ENCODE data around the gene EGFL7. TPM values are rescaled to one million over a fixed set of nuclear protein-coding genes. Genes with fewer than 3 reads are reported as not detected.

The EGFL7 gene
- total and polyA plus RNA-seq, 10 of the 15 experiments (the other 5 are each of a cell fraction or from before 2014, with no cell fraction given) = 0.06 to 0.46 (median 0.19) TPM; not detected in 5

DNA sequence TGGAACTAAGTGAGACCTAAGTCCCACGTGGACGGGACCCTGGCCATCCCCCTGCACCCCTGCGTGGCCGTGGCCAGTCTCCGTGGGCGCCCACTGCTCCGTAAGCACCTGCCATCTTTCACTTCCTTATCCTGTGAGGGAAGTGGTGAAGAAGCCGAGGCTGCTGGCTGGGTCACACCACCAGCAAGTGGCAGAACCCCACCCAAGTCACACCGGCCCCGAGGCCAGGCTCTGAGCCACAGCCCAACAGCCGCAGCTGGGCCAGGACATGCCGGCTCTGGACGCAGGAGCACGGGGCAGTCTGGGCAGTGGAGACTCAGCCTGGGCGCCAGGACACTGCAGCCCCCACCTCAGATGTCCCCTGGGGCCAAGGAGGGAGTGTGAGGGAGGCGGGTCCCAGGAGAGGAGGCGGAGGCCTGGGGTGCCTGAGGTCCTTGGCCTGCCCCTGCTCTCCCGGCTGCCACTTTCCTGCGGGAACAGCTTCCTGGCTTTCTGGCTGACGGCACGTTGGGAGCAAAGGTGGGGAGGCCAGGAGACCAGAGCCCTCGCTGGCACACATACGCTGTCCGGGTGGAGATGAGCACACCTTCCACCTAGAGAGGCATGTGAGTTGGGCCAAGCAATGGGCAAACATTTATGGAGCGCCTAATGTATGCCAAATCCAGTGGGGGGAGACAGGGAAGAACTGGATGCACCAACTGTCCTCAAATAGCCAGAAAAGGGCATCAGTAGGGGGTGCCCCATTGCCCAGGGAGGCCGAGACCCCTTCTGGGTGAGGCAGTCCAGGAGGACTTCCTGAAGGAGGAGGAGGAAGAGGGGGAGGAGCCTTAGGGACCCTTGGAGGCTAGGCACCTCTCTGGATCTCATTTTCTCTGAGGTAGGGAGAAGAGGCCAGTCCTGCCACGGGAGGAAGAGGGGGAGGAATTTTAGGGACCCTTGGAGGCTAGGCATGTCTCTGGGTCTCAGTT is 43.9 kb upstream of the EGFL7 start (continued):
- TF ChIP-seq, protein P1, sequence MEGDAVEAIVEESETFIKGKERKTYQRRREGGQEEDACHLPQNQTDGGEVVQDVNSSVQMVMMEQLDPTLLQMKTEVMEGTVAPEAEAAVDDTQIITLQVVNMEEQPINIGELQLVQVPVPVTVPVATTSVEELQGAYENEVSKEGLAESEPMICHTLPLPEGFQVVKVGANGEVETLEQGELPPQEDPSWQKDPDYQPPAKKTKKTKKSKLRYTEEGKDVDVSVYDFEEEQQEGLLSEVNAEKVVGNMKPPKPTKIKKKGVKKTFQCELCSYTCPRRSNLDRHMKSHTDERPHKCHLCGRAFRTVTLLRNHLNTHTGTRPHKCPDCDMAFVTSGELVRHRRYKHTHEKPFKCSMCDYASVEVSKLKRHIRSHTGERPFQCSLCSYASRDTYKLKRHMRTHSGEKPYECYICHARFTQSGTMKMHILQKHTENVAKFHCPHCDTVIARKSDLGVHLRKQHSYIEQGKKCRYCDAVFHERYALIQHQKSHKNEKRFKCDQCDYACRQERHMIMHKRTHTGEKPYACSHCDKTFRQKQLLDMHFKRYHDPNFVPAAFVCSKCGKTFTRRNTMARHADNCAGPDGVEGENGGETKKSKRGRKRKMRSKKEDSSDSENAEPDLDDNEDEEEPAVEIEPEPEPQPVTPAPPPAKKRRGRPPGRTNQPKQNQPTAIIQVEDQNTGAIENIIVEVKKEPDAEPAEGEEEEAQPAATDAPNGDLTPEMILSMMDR (IDR thresholded peaks at IDR 0.05 in 2 of 3, conservative IDR thresholded peaks at IDR 0.05 in 1 of 3; ENCODE audit: control insufficient read depth in 2 of 3, extremely low read depth in 1 of 3, insufficient read depth in 1 of 3, low read depth in 3 of 3, low read length in 3 of 3) = no peak
- TF ChIP-seq ZZZ3 (IDR thresholded peaks at IDR 0.05; ENCODE audit: control insufficient read depth, insufficient read length, low read depth) = no peak
- TF ChIP-seq ZNF274 (IDR thresholded peaks at IDR 0.05; ENCODE audit: insufficient read depth, insufficient read length) = no peak
- TF ChIP-seq, protein P2, sequence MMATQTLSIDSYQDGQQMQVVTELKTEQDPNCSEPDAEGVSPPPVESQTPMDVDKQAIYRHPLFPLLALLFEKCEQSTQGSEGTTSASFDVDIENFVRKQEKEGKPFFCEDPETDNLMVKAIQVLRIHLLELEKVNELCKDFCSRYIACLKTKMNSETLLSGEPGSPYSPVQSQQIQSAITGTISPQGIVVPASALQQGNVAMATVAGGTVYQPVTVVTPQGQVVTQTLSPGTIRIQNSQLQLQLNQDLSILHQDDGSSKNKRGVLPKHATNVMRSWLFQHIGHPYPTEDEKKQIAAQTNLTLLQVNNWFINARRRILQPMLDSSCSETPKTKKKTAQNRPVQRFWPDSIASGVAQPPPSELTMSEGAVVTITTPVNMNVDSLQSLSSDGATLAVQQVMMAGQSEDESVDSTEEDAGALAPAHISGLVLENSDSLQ (IDR thresholded peaks at IDR 0.05) = no peak
- no peak for TF ChIP-seq POLR2AphosphoS5 (IDR thresholded peaks at IDR 0.05; ENCODE audit: low read length)
- TF ChIP-seq ETV6 (conservative IDR thresholded peaks at IDR 0.05 in 1 of 2, IDR thresholded peaks at IDR 0.05 in 1 of 2; ENCODE audit: borderline replicate concordance in 1 of 2, low read depth in 1 of 2) = no peak
- no peak for TF ChIP-seq RBBP5 (conservative IDR thresholded peaks at IDR 0.05)
- 0 out of 2 replicates have a peak, but pooled peaks have one; percentile 35 for TF ChIP-seq MXI1 (IDR thresholded peaks at IDR 0.05; ENCODE audit: low read depth, low read length)
- peak in 1 of 2 experiments; percentile 82; a peak in 2 of 4 replicates for TF ChIP-seq BHLHE40 (IDR thresholded peaks at IDR 0.05; ENCODE audit: borderline replicate concordance in 1 of 2, low read depth in 2 of 2, low read length in 1 of 2)
- TF ChIP-seq CBX3 (IDR thresholded peaks at IDR 0.05; ENCODE audit: borderline replicate concordance, low read depth) = no peak
- TF ChIP-seq CEBPB (IDR thresholded peaks at IDR 0.05; ENCODE audit: borderline replicate concordance in 1 of 2, low read depth in 2 of 2, low read length in 2 of 2) = no peak
- TF ChIP-seq LARP7 (IDR thresholded peaks at IDR 0.05) = 0 out of 2 replicates have a peak, but pooled peaks have one; percentile 17
- no peak for TF ChIP-seq RB1 (IDR thresholded peaks at IDR 0.05; ENCODE audit: borderline replicate concordance)
- no peak for TF ChIP-seq FOS (IDR thresholded peaks at IDR 0.05; ENCODE audit: borderline replicate concordance, extremely low read depth, insufficient read length)
- TF ChIP-seq, protein P3, sequence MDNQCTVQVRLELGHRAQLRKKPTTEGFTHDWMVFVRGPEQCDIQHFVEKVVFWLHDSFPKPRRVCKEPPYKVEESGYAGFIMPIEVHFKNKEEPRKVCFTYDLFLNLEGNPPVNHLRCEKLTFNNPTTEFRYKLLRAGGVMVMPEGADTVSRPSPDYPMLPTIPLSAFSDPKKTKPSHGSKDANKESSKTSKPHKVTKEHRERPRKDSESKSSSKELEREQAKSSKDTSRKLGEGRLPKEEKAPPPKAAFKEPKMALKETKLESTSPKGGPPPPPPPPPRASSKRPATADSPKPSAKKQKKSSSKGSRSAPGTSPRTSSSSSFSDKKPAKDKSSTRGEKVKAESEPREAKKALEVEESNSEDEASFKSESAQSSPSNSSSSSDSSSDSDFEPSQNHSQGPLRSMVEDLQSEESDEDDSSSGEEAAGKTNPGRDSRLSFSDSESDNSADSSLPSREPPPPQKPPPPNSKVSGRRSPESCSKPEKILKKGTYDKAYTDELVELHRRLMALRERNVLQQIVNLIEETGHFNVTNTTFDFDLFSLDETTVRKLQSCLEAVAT (IDR thresholded peaks at IDR 0.05) = no peak
- TF ChIP-seq SMAD1 (IDR thresholded peaks at IDR 0.05; ENCODE audit: low read depth, partially characterized antibody) = no peak
- TF ChIP-seq BRCA1 (IDR thresholded peaks at IDR 0.05; ENCODE audit: low read depth, low read length) = no peak
- TF ChIP-seq, protein P4, sequence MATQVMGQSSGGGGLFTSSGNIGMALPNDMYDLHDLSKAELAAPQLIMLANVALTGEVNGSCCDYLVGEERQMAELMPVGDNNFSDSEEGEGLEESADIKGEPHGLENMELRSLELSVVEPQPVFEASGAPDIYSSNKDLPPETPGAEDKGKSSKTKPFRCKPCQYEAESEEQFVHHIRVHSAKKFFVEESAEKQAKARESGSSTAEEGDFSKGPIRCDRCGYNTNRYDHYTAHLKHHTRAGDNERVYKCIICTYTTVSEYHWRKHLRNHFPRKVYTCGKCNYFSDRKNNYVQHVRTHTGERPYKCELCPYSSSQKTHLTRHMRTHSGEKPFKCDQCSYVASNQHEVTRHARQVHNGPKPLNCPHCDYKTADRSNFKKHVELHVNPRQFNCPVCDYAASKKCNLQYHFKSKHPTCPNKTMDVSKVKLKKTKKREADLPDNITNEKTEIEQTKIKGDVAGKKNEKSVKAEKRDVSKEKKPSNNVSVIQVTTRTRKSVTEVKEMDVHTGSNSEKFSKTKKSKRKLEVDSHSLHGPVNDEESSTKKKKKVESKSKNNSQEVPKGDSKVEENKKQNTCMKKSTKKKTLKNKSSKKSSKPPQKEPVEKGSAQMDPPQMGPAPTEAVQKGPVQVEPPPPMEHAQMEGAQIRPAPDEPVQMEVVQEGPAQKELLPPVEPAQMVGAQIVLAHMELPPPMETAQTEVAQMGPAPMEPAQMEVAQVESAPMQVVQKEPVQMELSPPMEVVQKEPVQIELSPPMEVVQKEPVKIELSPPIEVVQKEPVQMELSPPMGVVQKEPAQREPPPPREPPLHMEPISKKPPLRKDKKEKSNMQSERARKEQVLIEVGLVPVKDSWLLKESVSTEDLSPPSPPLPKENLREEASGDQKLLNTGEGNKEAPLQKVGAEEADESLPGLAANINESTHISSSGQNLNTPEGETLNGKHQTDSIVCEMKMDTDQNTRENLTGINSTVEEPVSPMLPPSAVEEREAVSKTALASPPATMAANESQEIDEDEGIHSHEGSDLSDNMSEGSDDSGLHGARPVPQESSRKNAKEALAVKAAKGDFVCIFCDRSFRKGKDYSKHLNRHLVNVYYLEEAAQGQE (IDR thresholded peaks at IDR 0.05; ENCODE audit: low read depth, low read length) = no peak
- TF ChIP-seq POU2F2 (IDR thresholded peaks at IDR 0.05; ENCODE audit: borderline replicate concordance, low read depth, low read length) = no peak
- no peak for TF ChIP-seq NFYB (IDR thresholded peaks at IDR 0.05; ENCODE audit: insufficient read depth, low read depth, low read length)

Measured in GM12878 (cell line).